GM12801 (cell line): ENCODE results near the gene TMLHE.
"Not testable (repeated sequence)": the region's sequence is repeated elsewhere in the genome, so short reads cannot be mapped to it uniquely, and the experiment has no call there.

ENCODE experiments used
- TF ChIP-seq, protein P1 (sequence below): IDR thresholded peaks from one replicate; pipeline ENCODE4 v1.5.1; 2011; ENCODE audit warnings: control low read depth; ENCODE audit not compliant: insufficient read length; ENCODE audit errors: extremely low read depth

Gene TMLHE

DNA sequence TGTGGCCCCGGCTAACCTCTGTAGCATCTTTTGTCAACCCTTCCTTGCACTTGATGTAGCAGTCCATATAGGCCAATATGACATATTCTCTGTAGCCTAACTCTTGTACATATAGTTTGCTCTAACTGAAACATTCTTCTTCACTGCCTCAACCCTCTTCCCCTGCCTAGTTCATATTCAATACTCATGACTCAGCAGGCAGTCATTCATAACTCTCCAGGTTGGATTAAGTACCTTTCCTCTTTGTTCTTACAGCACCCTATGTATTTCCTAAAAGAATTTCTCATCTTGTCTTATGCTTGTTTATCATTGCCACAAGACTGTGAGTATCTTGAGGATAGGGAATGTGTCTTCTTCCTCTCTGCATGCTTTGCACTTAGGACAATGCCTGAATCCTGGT, 76.9 kb downstream of the TMLHE start:
- TF ChIP-seq, protein P1, sequence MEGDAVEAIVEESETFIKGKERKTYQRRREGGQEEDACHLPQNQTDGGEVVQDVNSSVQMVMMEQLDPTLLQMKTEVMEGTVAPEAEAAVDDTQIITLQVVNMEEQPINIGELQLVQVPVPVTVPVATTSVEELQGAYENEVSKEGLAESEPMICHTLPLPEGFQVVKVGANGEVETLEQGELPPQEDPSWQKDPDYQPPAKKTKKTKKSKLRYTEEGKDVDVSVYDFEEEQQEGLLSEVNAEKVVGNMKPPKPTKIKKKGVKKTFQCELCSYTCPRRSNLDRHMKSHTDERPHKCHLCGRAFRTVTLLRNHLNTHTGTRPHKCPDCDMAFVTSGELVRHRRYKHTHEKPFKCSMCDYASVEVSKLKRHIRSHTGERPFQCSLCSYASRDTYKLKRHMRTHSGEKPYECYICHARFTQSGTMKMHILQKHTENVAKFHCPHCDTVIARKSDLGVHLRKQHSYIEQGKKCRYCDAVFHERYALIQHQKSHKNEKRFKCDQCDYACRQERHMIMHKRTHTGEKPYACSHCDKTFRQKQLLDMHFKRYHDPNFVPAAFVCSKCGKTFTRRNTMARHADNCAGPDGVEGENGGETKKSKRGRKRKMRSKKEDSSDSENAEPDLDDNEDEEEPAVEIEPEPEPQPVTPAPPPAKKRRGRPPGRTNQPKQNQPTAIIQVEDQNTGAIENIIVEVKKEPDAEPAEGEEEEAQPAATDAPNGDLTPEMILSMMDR, result no peak

DNA sequence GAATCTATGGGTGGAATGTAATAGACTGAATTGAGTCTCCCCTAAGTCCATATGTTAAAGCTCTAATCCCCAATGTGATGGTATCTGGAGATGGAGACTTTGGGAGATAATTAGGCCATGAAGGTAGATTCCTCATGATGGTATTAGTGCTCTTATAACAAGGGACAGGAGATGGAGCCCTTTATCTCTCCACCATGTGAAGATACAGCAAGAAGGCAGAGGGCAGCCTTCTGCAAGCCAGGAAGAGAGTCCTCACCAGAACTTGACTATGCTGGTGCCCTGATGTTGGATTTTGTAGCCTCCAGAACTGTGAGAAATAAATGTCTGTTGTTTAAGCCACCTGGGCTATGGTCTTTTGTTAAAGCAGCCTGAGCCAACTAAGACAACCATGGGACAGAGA, 78.0 kb downstream of the TMLHE start:
- TF ChIP-seq, protein P1, result no peak

DNA sequence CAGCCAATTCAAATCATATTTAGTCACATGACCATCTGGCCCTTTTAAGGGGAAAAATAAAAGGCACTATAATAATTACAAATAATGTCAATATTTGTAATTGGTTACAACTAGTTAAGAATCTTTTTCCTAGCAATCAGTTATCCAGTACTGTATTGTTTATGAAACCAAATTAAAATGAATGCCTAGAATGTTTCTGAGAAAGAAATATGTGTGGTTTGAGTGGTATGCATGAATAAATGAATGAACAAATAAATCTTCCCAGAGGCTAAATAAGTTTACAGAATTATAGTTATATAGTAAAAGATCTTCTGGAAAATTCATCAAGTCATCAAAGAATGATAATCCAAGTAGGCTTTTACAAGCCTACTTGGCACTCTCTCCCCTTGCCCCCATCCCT, 98.5 kb downstream of the TMLHE start:
- TF ChIP-seq, protein P1, result no peak

DNA sequence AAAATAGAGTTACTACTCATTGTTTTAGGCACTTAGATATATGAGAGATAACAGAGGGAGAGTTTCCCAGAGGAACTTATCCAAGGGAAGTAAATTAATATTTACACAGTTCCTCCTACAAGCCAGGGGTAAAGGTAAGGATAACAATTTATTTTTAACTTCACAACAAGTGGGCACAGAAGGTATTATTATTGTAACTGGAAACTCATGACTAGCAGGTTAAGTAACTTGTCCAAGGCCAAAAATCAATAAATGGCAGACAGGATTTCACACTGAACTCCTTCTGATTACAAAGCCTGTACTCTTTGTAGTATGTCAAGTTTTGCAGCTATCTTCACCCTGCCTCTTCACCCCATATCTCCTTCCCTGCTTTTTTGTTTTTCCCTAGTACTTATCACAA, 107.5 kb downstream of the TMLHE start:
- TF ChIP-seq, protein P1, result no peak

DNA sequence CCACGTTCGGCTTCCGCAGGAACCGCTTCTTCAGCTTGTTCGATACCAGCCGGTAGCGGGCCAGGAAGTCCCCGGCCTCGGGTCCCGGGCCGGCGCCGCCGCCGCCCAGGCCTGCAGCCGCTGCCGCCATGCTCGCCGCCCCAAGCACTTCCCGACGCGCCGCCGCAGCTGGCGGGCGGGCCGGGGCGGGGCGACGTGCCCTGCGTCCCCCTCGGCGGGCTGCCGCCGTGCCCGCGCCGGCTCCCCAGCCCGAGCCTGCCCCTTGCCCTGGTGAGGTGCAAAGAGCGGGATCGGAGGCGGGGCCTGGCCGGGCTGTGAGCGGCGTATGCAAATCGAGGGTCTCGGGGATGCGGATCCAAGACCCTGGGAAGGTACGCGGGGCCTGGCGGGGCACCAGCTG, 154.3 kb downstream of the TMLHE start, which contains the start of gene F8A3:
Gene F8A3, minus strand, starts transcription at position 150 of the 400 bp plus-strand sequence. Its CDS starts 20 bp downstream, at position 130.
- TF ChIP-seq, protein P1, result not testable (repeated sequence)

DNA sequence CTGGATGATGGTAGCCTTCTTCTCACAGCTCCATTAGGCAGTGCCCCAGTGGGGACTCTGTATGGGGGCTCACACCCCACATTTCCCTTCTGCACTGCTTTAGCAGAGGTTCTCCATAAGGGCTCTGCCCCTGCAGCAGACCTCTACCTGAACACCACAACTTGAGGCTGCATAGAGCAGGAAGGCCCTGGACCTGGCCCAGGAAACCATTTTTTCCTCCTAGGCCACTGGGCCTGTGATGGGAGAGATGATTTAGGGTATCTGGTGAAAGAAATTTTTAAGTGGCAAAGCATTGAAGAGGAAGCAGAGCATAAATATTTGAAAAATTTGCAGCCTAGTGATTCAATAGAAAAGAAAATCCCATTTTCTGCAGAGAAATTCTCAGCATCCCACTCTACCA, 171.7 kb downstream of the TMLHE start:
- TF ChIP-seq, protein P1, result no peak
